Activated CD4-positive, alpha-beta T cell treated with anti-CD3 and anti-CD28 coated beads for 36 hours (primary cell): ENCODE measurements around the gene GHSR. TPM values are rescaled to one million over a fixed set of nuclear protein-coding genes. Genes with fewer than 3 reads are reported as not detected.

ENCODE experiments used
- ATAC-seq: fragments of 200-7000 bp; cut with Tn5 transposase; one replicate; pipeline ENCODE4 v1.10.0; 2021; ENCODE audit warnings: mild to moderate bottlenecking, moderate library complexity
- CTCF ChIA-PET: fragments of 350-600 bp; sonication (Branson Sonifier 250); formaldehyde crosslinking; loops from one replicate; lab custom pipeline; 2021; ENCODE audit warnings: antibody characterized with exemption; lab: Charles Lee
- POLR2A ChIA-PET: fragments of 350-600 bp; sonication (Branson Sonifier 250); formaldehyde crosslinking; loops from one replicate; lab custom pipeline; 2021; ENCODE audit warnings: antibody characterized with exemption, inconsistent platforms; lab: Charles Lee
- DNase-seq: peaks from one replicate; pipeline ENCODE4 v3.0.0-alpha.2; 2020
- H3K27ac Mint-ChIP-seq: one replicate; pipeline ENCODE4 v1.8.0; 2021; ENCODE audit warnings: mixed read lengths
- H3K27me3 Mint-ChIP-seq: one replicate; pipeline ENCODE4 v1.8.0; 2021; ENCODE audit warnings: mixed read lengths
- H3K36me3 Mint-ChIP-seq: one replicate; pipeline ENCODE4 v1.8.0; 2021; ENCODE audit warnings: low read depth, mixed read lengths
- H3K4me1 Mint-ChIP-seq: one replicate; pipeline ENCODE4 v1.8.0; 2021; ENCODE audit warnings: mixed read lengths
- H3K4me3 Mint-ChIP-seq: one replicate; pipeline ENCODE4 v1.8.0; 2021; ENCODE audit warnings: mild to moderate bottlenecking, moderate library complexity, mixed read lengths
- H3K9me3 Mint-ChIP-seq: one replicate; pipeline ENCODE4 v1.8.0; 2021; ENCODE audit warnings: low read depth, mixed read lengths
- intact Hi-C, 2 experiments: fragments of 100-400 bp; cut with DNase I in 1 of 2; cut with micrococcal nuclease in 1 of 2; formaldehyde crosslinking; loops; one replicate each; pipeline versions ENCODE4 v1.14.2 to v1.15.1; 2022 to 2024; cut with DNase I, micrococcal nuclease
- total RNA-seq, 2 experiments: library from RNA; stranded (reverse); gene quantifications; one replicate each; pipeline ENCODE4 v1.2.3, GENCODE V29; 2021

The GHSR gene
- total RNA-seq, 2 experiments from 2014 or later: not detected

GRCh38 chr3:172437713-172438112 lies 10.5 kb downstream of the GHSR start:
- intact Hi-C loops: no loop called here
- H3K36me3 Mint-ChIP-seq: no peaks in the 10 kb centered on the region
- H3K4me1 Mint-ChIP-seq: no peaks in the 10 kb centered on the region
- ATAC-seq (no peak), DNase-seq (no peak)
- CTCF ChIA-PET: no interaction called here
- H3K9me3 Mint-ChIP-seq: peaks cover 8% of the 10 kb centered on the region
- POLR2A ChIA-PET: no interaction called here
- H3K4me3 Mint-ChIP-seq: no peak overlapping the region
- no peak overlapping the region for H3K27ac Mint-ChIP-seq
- peaks cover 22% of the 10 kb centered on the region for H3K27me3 Mint-ChIP-seq

GRCh38 chr3:172415323-172415722 lies 32.9 kb downstream of the GHSR start:
- ChIA-PET CTCF (interaction anchor here (0.6 kb wide), 1 partner anchor 141 kb away, joined by 3 read pairs; no protein-coding TSS in a partner anchor), POLR2A (interaction anchor here (0.6 kb wide), 1 partner anchor 300 kb away, joined by 3 read pairs; no protein-coding TSS in a partner anchor)
- H3K27me3 Mint-ChIP-seq: peaks cover 33% of the 10 kb centered on the region
- H3K4me1 Mint-ChIP-seq: no peaks in the 10 kb centered on the region
- ATAC-seq (no peak), DNase-seq (no peak)
- intact Hi-C loops: no loop called here
- H3K4me3 Mint-ChIP-seq: no peak overlapping the region
- no peak overlapping the region for H3K27ac Mint-ChIP-seq
- no peaks in the 10 kb centered on the region for H3K9me3 Mint-ChIP-seq
- no peaks in the 10 kb centered on the region for H3K36me3 Mint-ChIP-seq

GRCh38 chr3:172411478-172411947 lies 36.7 kb downstream of the GHSR start:
- DNase-seq (no peak), ATAC-seq (no peak)
- H3K4me1 Mint-ChIP-seq: no peaks in the 10 kb centered on the region
- ChIA-PET POLR2A (no interaction called here), CTCF (no interaction called here)
- H3K36me3 Mint-ChIP-seq: no peaks in the 10 kb centered on the region
- H3K27ac Mint-ChIP-seq: no peak overlapping the region
- no peak overlapping the region for H3K4me3 Mint-ChIP-seq
- peaks cover 18% of the 10 kb centered on the region for H3K27me3 Mint-ChIP-seq
- no peaks in the 10 kb centered on the region for H3K9me3 Mint-ChIP-seq
- intact Hi-C loops: no loop called here

GRCh38 chr3:172410702-172411477 lies 37.4 kb downstream of the GHSR start:
- Mint-ChIP-seq H3K4me1 (no peaks in the 10 kb centered on the region), H3K36me3 (no peaks in the 10 kb centered on the region), H3K9me3 (no peaks in the 10 kb centered on the region), H3K27ac (no peak overlapping the region), H3K4me3 (no peak overlapping the region), H3K27me3 (peaks cover 15% of the 10 kb centered on the region)
- no peak for ATAC-seq
- ChIA-PET POLR2A (no interaction called here), CTCF (interaction anchor here (1.4 kb wide), 1 partner anchor 78 kb away, joined by 3 read pairs; no protein-coding TSS in a partner anchor)
- intact Hi-C loops: no loop called here
- DNase-seq: no peak

DNA sequence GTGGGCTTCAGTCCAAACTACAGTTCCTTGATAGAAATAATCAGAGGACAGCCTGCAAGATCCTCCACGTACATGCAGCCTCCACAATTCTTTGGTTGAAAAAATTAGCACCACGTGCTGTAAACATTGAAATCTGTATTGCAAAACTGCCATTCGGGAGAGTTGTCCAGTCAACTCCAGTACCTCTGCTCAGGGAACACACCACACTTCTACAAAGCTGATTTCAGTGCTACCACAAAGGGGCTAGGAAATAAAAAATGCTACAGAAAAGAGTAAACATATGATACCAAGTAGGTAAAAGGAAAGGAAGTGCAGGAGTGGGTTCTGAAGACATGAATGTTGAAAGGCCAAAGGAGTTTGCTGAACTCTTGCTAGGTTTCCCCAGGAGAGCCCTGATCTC lies 40.4 kb downstream of the GHSR start:
- Mint-ChIP-seq H3K4me1 (no peaks in the 10 kb centered on the region), H3K36me3 (no peaks in the 10 kb centered on the region), H3K27me3 (no peaks in the 10 kb centered on the region), H3K9me3 (peaks cover 2% of the 10 kb centered on the region), H3K27ac (no peak overlapping the region), H3K4me3 (no peak overlapping the region)
- POLR2A ChIA-PET: no interaction called here
- intact Hi-C loops: no loop called here
- ATAC-seq (no peak), DNase-seq (no peak)
- CTCF ChIA-PET: interaction anchor here (1.3 kb wide), 1 partner anchor 66 kb away, joined by 3 read pairs; no protein-coding TSS in a partner anchor

- CTCF ChIA-PET: no interaction called here
These were observed 42.3 kb downstream of the GHSR start for GRCh38 chr3:172405914-172406313.

DNA sequence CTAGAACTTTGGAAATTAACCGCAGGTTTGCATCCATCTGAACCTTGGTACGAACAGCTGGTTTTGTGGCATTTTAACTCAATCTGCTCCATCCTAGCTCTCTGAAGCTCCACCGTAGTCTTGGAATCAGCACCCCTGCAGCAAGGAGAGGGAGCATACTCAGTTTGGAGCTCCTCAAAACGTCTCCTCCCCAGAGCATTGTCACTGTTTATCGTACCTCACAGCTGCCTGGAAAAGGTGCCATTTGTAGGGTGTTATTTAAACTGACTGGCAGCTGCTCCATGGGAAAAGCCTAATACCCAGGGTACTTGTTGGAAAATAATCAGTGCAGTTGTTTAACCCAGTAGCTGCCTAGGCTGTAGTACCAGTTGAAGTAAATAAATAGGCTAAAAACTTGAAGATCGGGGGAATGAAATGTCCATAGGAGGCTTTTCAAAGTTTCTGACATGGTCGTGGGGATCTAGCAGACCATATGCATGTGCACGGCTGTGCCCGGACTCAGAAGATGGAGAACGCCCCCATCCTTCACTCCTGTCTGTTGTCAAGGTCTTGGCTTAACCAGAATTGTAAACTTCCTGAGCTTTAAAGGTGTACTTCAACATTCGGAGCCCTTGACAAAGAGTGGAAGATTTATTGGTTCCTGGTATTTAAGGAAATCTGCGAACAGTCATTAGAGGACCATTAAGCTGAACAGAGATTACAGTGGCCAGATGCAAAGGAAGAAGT lies 43.9 kb downstream of the GHSR start:
- Mint-ChIP-seq H3K36me3 (peaks cover 7% of the 10 kb centered on the region), H3K4me3 (no peak overlapping the region), H3K9me3 (peaks cover 7% of the 10 kb centered on the region), H3K4me1 (no peaks in the 10 kb centered on the region), H3K27ac (no peak overlapping the region), H3K27me3 (no peaks in the 10 kb centered on the region)
- DNase-seq: no peak
- ChIA-PET CTCF (interaction anchor here (0.7 kb wide), 1 partner anchor 26 kb away, joined by 3 read pairs; no protein-coding TSS in a partner anchor), POLR2A (no interaction called here)
- intact Hi-C loops: no loop called here
- ATAC-seq: no peak

More at GRCh38 chr3:172405914-172406313, 42.3 kb downstream of the GHSR start:
- intact Hi-C loops: no loop called here
- DNase-seq (no peak), ATAC-seq (no peak)
- Mint-ChIP-seq H3K36me3 (peaks cover 5% of the 10 kb centered on the region), H3K27me3 (no peaks in the 10 kb centered on the region), H3K9me3 (peaks cover 7% of the 10 kb centered on the region), H3K27ac (no peak overlapping the region), H3K4me3 (no peak overlapping the region), H3K4me1 (no peaks in the 10 kb centered on the region)
- POLR2A ChIA-PET: no interaction called here

GRCh38 chr3:172402892-172403643 lies 45.2 kb downstream of the GHSR start:
- H3K4me1 Mint-ChIP-seq: no peaks in the 10 kb centered on the region
- ChIA-PET POLR2A (no interaction called here), CTCF (interaction anchor here (1.0 kb wide), 2 partner anchors 264 to 267 kb away, joined by 3 read pairs; no protein-coding TSS in a partner anchor)

GRCh38 chr3:172402090-172402489 lies 46.2 kb downstream of the GHSR start:
- ATAC-seq: no peak
- CTCF ChIA-PET: no interaction called here

More at GRCh38 chr3:172402892-172403643, 45.2 kb downstream of the GHSR start:
- Mint-ChIP-seq H3K36me3 (peaks cover 9% of the 10 kb centered on the region), H3K27ac (no peak overlapping the region), H3K9me3 (peaks cover 7% of the 10 kb centered on the region), H3K4me3 (no peak overlapping the region), H3K27me3 (no peaks in the 10 kb centered on the region)
- intact Hi-C loops: no loop called here
- ATAC-seq (no peak), DNase-seq (no peak)

GRCh38 chr3:172398484-172398883 lies 49.8 kb downstream of the GHSR start:
- intact Hi-C loops: no loop called here

More at GRCh38 chr3:172402090-172402489, 46.2 kb downstream of the GHSR start:
- peaks cover 9% of the 10 kb centered on the region for H3K36me3 Mint-ChIP-seq
- no peak overlapping the region for H3K4me3 Mint-ChIP-seq
- H3K27ac Mint-ChIP-seq: no peak overlapping the region
- POLR2A ChIA-PET: no interaction called here
- no peaks in the 10 kb centered on the region for H3K27me3 Mint-ChIP-seq
- peaks cover 7% of the 10 kb centered on the region for H3K9me3 Mint-ChIP-seq
- H3K4me1 Mint-ChIP-seq: no peaks in the 10 kb centered on the region
- intact Hi-C loops: no loop called here
- no peak for DNase-seq

More at GRCh38 chr3:172398484-172398883, 49.8 kb downstream of the GHSR start:
- Mint-ChIP-seq H3K4me3 (no peak overlapping the region), H3K27me3 (no peaks in the 10 kb centered on the region), H3K27ac (no peak overlapping the region), H3K9me3 (peaks cover 7% of the 10 kb centered on the region), H3K36me3 (peaks cover 11% of the 10 kb centered on the region), H3K4me1 (no peaks in the 10 kb centered on the region)
- POLR2A ChIA-PET: no interaction called here
- DNase-seq (no peak), ATAC-seq (no peak)
- CTCF ChIA-PET: interaction anchor here (1.1 to 1.9 kb wide), 2 partner anchors 63 to 198 kb away, joined by 4 to 6 read pairs; no protein-coding TSS in a partner anchor
